Endothelial cell (in vitro differentiated cells): ENCODE measurements around the gene SLC8A3. TPM values are rescaled to one million over a fixed set of nuclear protein-coding genes. Genes with fewer than 3 reads are reported as not detected.
"Not testable (repeated sequence)": the region's sequence is repeated elsewhere in the genome, so short reads cannot be mapped to it uniquely, and the experiment has no call there.

Experiments
- DNase-seq: peaks from one replicate; pipeline ENCODE4 v3.0.0; 2021; ENCODE audit warnings: low spot score
- H3K27ac Mint-ChIP-seq: one replicate; pipeline ENCODE4 v1.8.0; 2021; ENCODE audit warnings: mixed read lengths, inconsistent platforms; ENCODE audit not compliant: unreplicated experiment
- H3K27me3 Mint-ChIP-seq: one replicate; pipeline ENCODE4 v1.8.0; 2021; ENCODE audit warnings: mild to moderate bottlenecking, moderate library complexity, mixed read lengths, inconsistent platforms; ENCODE audit not compliant: unreplicated experiment
- H3K36me3 Mint-ChIP-seq: one replicate; pipeline ENCODE4 v1.8.0; 2021; ENCODE audit warnings: mild to moderate bottlenecking, low read depth, mixed read lengths, inconsistent platforms; ENCODE audit not compliant: unreplicated experiment
- H3K4me1 Mint-ChIP-seq: one replicate; pipeline ENCODE4 v1.8.0; 2021; ENCODE audit warnings: mild to moderate bottlenecking, mixed read lengths, inconsistent platforms; ENCODE audit not compliant: unreplicated experiment
- H3K4me3 Mint-ChIP-seq: one replicate; pipeline ENCODE4 v1.8.0; 2021; ENCODE audit warnings: mild to moderate bottlenecking, mixed read lengths, inconsistent platforms; ENCODE audit not compliant: unreplicated experiment
- H3K9me3 Mint-ChIP-seq: one replicate; pipeline ENCODE4 v1.8.0; 2021; ENCODE audit warnings: mixed read lengths, inconsistent platforms; ENCODE audit not compliant: unreplicated experiment
- long read RNA-seq: library from polyadenylated mRNA; unstranded; transcript quantifications from one replicate; pipeline ENCODE4 v2.0.0, GENCODE V29; 2020; ENCODE audit not compliant: unreplicated experiment
- total RNA-seq: library from RNA; stranded (reverse); fragmentation: NEBNext Ultra II Directional; extraction: Animal tissue kit (Norgen Biotek cat#: 25700); gene quantifications from one replicate; pipeline ENCODE4 v1.2.1, GENCODE V29; 2021; ENCODE audit not compliant: unreplicated experiment
- TF ChIP-seq, protein P1 (sequence below): fragments of 200-600 bp; sonication (generic); IDR thresholded peaks from one replicate; pipeline ENCODE4 v1.5.0; 2021; ENCODE audit warnings: antibody characterized with exemption; ENCODE audit not compliant: unreplicated experiment

SLC8A3 gene, protein sequence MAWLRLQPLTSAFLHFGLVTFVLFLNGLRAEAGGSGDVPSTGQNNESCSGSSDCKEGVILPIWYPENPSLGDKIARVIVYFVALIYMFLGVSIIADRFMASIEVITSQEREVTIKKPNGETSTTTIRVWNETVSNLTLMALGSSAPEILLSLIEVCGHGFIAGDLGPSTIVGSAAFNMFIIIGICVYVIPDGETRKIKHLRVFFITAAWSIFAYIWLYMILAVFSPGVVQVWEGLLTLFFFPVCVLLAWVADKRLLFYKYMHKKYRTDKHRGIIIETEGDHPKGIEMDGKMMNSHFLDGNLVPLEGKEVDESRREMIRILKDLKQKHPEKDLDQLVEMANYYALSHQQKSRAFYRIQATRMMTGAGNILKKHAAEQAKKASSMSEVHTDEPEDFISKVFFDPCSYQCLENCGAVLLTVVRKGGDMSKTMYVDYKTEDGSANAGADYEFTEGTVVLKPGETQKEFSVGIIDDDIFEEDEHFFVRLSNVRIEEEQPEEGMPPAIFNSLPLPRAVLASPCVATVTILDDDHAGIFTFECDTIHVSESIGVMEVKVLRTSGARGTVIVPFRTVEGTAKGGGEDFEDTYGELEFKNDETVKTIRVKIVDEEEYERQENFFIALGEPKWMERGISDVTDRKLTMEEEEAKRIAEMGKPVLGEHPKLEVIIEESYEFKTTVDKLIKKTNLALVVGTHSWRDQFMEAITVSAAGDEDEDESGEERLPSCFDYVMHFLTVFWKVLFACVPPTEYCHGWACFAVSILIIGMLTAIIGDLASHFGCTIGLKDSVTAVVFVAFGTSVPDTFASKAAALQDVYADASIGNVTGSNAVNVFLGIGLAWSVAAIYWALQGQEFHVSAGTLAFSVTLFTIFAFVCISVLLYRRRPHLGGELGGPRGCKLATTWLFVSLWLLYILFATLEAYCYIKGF
- 0.13 TPM for total RNA-seq
- long read RNA-seq, result 0 reads

DNA sequence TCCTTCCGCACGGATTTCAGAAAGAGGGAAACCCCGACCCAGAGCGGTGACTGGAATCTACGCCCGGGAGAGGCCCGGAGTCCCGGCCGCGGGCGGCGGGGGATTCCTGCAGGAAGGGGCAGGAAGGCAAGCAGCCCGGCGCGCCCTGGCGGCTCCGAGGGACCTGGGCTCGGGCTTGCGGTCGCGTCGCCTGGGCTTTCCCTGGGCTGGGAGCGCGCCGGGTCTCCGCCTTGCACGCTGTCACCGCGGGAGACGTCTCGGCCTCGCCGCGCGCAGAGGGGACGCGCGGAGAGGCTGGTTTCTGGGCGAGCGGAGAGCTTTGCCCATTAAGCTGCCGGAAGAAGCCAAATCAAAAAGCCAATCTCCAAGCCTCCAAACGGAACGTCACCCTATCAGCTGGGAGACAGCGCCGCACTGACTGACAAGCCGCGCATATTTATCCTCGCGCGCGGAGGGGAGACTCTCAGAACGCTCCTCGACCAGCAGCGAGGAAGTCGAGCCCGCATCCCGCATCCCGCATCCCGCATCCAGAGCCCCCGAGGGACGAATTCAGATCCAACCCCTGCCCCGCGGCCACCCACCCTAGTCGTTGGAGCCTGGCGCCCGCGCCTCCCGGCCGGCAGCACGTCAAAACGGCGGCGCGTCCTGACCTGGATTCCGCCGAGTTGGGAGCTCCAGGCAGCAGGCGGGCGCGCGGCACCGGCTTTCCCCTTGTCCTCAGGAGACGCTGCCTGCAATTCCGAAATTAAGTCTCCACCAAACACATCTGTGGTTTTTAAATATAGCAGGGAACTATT is at the start of gene SLC8A3:
SLC8A3 (minus strand) TSS at position 293 of the 797 bp plus-strand sequence. CDS start 20,529 bp downstream, outside the sequence.
- peaks cover 17% of the 10 kb centered on the region for H3K27me3 Mint-ChIP-seq
- DNase-seq, result peak; percentile 55
- H3K4me1 Mint-ChIP-seq, result peaks cover 17% of the 10 kb centered on the region
- H3K4me3 Mint-ChIP-seq, result peak within 1 kb of the TSS; percentile 89
- H3K36me3 Mint-ChIP-seq, result no peaks in the 10 kb centered on the region
- H3K27ac Mint-ChIP-seq, result no peak within 1 kb of the TSS
- H3K9me3 Mint-ChIP-seq, result no peaks in the 10 kb centered on the region
- TF ChIP-seq, protein P1, sequence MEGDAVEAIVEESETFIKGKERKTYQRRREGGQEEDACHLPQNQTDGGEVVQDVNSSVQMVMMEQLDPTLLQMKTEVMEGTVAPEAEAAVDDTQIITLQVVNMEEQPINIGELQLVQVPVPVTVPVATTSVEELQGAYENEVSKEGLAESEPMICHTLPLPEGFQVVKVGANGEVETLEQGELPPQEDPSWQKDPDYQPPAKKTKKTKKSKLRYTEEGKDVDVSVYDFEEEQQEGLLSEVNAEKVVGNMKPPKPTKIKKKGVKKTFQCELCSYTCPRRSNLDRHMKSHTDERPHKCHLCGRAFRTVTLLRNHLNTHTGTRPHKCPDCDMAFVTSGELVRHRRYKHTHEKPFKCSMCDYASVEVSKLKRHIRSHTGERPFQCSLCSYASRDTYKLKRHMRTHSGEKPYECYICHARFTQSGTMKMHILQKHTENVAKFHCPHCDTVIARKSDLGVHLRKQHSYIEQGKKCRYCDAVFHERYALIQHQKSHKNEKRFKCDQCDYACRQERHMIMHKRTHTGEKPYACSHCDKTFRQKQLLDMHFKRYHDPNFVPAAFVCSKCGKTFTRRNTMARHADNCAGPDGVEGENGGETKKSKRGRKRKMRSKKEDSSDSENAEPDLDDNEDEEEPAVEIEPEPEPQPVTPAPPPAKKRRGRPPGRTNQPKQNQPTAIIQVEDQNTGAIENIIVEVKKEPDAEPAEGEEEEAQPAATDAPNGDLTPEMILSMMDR, result no peak

DNA sequence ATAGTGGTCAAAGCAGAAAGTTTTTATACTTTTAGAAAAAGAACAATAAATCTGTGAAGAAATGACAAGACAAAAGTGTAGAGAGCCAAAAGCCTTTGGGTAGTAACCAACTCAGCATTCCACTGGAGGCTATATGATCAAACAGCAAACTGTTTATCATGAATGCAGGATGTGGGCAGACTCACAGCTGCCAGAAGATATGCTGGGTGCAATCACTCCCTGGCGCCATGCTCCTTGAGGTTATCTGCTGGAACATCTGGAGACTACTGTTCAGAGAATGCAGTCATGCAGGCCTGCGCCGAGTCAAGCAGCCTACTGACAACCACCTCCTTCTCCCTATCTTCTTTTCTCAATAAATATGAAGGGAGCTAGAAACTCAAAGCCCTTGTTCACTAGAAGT is 49.0 kb upstream of the SLC8A3 start:
- TF ChIP-seq, protein P1, result no peak
- Mint-ChIP-seq H3K9me3 (no peaks in the 10 kb centered on the region), H3K4me3 (no peak overlapping the region), H3K27me3 (peaks cover 4% of the 10 kb centered on the region), H3K27ac (no peak overlapping the region), H3K4me1 (no peaks in the 10 kb centered on the region), H3K36me3 (no peaks in the 10 kb centered on the region)
- DNase-seq, result no peak

DNA sequence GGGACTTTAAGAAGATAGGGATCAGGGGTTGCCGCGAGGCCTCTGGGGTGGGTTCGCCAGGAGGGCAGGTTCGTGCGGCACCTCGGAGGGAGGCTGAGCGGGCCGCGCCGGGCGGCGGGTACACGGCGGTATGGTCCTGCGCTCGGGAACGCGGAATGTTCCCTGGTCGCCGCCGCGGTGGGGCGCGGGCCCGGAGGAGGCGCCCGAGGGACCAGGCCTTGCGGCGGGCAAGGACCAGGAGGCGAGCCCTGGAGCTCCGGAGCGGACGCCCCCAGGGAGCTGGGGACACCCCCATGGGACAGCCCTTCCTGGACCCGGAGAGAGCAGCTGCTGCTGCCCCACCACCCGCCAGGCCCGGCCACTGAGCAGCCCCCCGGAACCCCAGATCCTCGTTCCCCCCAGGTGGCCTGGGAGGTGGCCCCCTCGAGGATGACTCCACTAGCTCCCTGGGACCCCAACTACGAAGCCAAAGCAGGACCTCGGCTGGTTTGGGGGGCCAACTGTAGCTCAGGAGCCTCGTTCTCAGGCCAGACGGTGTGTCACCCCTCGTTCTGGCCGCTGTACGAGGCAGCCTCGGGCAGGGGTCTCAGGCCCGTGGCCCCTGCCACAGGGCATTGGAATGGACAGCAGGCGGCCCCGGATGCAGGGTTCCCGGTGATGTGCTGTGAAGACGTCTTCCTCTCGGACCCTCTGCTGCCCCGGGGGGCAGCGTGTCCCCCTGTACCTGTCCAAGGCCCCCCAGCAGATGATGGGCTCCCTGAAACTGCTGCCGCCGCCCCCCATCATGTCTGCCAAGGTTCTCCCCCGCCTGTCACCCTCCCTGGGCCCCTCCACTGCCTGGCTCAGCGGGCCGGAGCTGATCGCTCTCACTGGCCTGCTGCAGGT is 45.6 kb upstream of the SLC8A3 start:
- no peak for DNase-seq
- TF ChIP-seq, protein P1, result no peak
- H3K27me3 Mint-ChIP-seq, result peaks cover 4% of the 10 kb centered on the region
- H3K4me3 Mint-ChIP-seq, result no peak overlapping the region
- H3K9me3 Mint-ChIP-seq, result no peaks in the 10 kb centered on the region
- no peaks in the 10 kb centered on the region for H3K36me3 Mint-ChIP-seq
- no peaks in the 10 kb centered on the region for H3K4me1 Mint-ChIP-seq
- H3K27ac Mint-ChIP-seq, result no peak overlapping the region

DNA sequence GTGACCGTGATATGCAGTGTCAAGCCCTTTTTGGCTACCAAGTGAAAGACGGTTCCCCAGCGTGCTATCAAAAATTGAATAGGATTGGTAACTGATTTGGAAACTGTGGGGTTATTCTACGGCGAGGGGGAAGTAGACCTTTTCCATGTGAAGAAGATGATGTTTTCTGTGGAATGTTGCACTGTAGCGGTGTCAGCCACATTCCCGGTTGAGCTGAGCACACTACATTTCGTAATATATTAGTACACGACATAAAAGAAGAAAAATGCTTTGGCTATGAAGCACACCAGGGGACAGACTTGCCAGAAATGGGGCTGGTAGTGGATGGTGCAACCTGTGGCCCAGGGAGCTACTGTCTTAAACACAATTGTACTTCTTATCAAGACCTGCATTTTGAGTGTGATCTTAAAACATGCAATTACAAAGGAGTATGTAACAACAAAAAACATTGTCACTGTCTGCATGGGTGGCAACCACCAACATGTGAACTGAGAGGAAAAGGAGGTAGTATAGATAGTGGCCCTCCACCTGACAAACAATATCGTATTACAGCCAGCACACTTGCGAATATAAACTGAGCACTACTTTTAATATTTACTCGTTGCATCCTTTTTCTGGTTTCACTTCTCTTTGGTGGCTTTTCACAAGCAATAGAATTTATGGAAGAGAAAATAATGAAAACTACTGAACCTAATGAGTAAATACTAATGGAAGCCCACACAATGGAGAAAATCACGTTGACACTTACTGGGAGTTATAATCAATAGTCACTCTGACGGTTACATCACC is 43.2 kb upstream of the SLC8A3 start:
- H3K4me1 Mint-ChIP-seq, H3K27ac Mint-ChIP-seq, H3K9me3 Mint-ChIP-seq, DNase-seq, H3K27me3 Mint-ChIP-seq, H3K4me3 Mint-ChIP-seq, H3K36me3 Mint-ChIP-seq: not testable (repeated sequence)

DNA sequence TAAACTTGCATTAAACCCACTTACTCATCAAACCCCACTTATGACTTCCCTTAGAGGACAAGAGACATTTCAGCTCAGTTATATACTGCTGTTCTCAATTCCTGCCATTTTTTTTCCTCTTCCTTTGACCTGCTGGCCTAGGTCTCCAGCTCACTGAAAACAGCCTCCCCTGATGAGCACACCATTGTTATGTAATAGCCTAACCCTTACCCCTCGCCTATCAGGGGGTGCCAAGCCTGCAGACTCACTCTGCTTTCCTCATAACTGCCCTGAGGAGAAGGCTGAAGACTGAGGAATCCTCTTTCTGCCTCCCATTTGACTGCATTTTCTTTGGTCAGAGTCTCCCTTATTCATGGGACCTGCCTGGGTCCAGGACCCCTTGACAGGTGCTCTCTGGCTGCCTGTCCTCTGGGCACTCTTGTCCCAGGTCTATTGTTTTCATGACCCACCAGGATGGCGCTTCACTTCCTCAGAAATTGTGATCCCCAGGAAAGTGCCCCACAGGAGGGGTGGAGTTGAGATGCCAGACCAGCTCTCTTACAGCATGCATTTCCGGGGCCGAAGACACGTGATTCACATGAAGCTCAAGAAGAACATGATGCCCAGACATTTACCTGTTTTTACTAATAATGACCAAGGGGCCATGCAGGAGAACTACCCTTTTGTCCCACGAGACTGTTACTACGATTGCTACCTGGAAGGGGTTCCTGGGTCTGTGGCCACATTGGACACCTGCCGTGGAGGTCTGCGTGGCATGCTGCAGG is 41.3 kb upstream of the SLC8A3 start:
- not testable (repeated sequence) for H3K36me3 Mint-ChIP-seq, H3K4me3 Mint-ChIP-seq

More for the DNA sequence above, 41.3 kb upstream of the SLC8A3 start:
- not testable (repeated sequence) for H3K9me3 Mint-ChIP-seq, H3K27ac Mint-ChIP-seq, H3K4me1 Mint-ChIP-seq, DNase-seq, H3K27me3 Mint-ChIP-seq
